HG02970 (cell line): ENCODE results near the gene RPS6KA2.

Source experiments
- ATAC-seq: cut with Tn5 transposase; IDR thresholded peaks from one replicate; pipeline ENCODE4 v1.9.1; 2021; ENCODE audit warnings: mild to moderate bottlenecking, moderate library complexity, moderate number of reproducible peaks; ENCODE audit not compliant: unreplicated experiment, low FRiP score

The RPS6KA2 gene

DNA sequence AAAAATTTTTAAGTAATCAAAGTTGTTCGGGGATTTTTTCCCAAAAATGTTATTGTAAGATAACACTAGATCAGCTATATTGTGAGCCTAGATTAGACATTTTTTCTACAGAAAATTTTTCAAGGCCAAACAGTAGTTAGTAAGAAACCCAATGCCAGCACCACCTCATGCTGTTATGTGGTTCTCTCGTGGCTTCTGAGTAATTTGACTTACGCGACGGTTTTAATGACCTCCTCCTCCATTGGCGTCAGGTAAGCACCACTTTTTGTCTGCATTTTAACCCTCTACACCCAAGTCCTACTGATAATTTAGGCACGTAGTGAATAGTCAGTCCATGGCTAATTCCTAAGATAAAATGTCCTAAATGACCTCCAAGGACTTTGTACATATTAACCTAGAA, 9.7 kb downstream of the RPS6KA2 start:
- no peak for ATAC-seq

GRCh38 chr6:166616261-166617238, 10.5 kb downstream of the RPS6KA2 start:
- ATAC-seq: no peak

DNA sequence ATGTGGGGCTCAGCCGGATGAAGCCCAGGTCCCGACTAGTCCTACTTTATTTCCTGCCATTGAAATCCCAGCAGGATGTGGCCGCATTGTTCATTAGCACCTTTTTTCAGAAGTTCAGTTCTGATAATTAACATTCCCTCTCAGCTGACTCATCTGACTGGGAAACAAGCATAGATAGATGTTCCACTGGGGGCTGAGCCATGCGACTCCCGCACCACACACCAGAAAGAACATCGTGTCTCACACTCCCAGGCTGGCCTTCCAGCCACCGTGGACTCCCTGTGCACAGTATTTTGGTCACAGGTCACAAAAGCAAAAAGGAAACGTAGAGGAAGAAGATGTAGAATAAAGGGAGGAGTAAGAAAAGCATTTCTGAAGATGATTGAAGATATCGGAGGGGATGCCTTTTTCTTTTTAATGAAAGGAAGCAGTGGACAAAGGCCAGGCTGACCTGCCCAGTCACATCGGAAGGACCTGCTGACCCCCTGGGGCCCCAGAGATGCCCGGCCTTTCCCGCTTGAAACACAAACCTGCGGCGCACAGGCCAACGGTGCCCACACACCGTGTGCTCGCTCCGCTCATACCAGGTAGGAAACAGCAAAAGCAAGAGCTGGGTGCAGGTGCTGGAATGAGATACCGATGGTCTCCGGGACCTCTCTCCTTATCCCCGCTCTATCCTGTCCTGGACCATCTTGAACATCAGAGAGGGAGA, 11.8 kb downstream of the RPS6KA2 start:
- no peak for ATAC-seq

DNA sequence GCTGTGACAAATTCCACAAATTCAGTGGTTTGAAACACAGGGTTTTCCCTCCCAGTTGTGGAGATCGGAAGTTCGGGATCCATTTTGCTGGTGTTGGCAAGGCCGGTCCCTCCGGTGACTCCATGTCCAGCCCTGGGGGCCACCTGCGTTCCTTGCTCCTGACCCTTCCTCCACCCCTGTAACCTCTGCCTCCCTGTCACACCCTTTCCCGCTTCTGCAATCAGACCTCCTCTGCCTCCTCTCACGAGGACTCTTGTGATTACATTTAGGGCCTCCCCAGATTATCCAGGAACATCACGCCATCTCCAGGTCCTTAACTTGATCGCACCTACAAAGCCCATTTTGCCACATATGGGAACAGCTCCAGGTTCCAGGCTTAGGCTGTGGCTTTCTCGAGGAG, 12.5 kb downstream of the RPS6KA2 start:
- ATAC-seq: no peak

DNA sequence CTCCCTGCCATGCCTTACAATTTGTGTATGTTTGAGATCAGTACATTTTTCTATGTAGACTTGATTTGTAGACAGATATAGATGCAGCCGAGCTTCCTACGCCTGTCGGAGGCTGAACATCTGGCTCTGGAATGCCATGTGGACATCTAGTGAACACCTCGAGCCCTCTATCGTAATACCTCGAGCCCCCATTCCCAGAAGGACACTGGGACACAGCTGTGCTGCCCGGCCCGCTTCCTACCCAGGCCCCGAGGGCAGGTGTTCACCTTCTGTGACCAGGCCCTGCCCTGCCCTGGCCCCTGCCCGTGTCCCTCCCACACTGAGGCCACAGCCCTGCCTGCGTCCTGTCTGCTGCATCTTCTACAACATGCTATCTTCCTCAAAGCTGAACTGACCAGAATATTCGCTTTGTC, 12.9 kb downstream of the RPS6KA2 start:
- ATAC-seq: no peak

GRCh38 chr6:166613027-166613426, 14.0 kb downstream of the RPS6KA2 start:
- no peak for ATAC-seq

GRCh38 chr6:166612471-166612881, 14.6 kb downstream of the RPS6KA2 start:
- no peak for ATAC-seq

DNA sequence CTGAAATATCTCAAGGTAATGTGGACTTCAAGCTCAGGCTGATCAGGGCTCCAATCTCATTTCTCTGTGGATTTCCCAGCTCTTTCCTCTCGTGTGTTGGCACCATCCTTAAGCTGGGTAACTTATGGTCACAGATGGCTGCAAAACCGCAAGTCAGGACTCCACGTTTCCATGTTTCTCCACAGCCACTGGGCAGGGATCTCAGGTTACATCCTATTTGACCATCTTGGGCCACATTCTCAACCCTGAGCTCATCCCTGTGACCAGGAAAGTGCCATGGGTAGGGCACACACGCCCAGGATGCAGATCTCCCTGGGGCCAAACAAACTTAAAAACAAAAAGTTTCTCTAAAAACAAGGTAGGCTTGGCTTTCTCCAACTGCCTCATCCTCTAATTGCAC, 15.4 kb downstream of the RPS6KA2 start:
- no peak for ATAC-seq

GRCh38 chr6:166610069-166610468, 17.0 kb downstream of the RPS6KA2 start:
- no peak for ATAC-seq

DNA sequence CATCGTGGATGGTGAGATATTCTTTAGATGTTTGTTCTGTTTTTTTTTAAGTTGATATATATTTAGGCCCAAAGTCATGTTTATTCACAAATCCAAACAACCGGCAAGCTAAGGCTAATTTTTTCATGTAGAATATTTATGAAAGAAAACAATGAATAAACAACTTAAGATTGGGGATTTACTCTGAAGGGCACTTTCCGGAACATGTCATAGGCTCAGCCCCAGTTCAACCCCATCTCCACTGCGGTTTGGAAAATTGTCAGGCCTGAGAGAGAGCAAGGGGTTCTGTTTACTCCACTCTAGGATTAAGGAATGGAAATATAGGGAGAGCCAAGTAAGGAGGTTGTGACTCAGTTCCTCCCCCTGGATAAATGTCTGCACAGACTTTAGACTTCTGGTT, 18.3 kb downstream of the RPS6KA2 start:
- no peak for ATAC-seq

- ATAC-seq: no peak
Observed at GRCh38 chr6:166605752-166606151, 21.3 kb downstream of the RPS6KA2 start.

- no peak for ATAC-seq
Observed at GRCh38 chr6:166604911-166605310, 22.1 kb downstream of the RPS6KA2 start.

DNA sequence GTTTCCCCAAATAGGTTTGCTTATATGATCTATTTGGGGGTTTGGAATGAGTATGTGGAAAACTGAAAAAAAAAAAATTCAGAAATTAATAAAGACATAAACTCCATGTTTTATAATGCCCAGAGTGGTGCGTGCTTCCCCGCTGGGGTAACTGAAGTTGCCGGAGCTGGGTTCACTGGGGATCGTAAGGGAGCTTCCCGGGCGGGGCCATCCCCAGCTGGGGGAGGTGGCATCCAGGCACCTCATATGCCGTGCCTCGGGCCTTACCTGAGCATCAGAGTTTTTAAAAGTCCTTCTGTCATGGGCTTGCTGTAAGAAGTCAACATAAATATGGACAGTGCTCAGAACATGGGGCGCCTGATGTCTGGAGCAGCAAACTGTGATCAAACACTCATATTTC, 22.7 kb downstream of the RPS6KA2 start:
- no peak for ATAC-seq

GRCh38 chr6:166603043-166603690, 23.9 kb downstream of the RPS6KA2 start:
- no peak for ATAC-seq

- ATAC-seq: no peak
Observed at GRCh38 chr6:166601956-166602355, 25.1 kb downstream of the RPS6KA2 start.

- ATAC-seq: no peak
Observed at GRCh38 chr6:166600931-166601330, 26.1 kb downstream of the RPS6KA2 start.

GRCh38 chr6:166599205-166599604, 27.8 kb downstream of the RPS6KA2 start:
- ATAC-seq: no peak

DNA sequence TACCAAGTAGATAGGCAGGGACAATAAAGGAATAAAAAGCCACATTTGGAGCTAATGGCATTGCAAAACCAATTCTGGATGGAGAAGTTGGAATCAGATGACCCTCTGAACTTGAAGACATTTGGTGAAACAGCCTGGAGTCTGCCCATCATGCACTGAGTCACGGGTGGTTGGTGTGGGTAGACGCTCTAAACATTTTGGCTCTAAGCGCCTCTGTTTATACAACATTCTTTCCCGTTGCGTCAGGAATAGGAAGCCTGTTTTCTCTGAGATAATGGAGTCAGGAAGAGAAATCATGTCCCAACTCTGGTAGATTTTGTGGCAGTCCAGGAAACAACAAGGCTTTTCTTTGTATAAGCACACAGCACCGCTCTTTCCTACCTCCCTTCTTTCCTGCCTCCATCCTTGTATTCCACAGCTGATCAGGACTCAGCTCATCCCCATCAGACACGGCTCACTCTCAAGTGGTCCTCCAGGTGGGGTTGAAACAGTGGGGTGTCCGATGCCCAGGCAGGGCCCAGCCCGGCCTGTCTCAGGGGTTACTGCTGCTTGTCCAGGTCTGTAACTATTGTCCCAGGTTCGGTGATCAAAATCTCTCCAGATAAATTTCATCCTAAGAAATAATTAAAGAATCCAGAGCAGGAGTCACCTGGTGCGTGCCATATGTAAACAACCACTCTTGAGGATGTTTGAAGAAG, 28.5 kb downstream of the RPS6KA2 start:
- ATAC-seq: no peak

GRCh38 chr6:166597711-166598440, 29.2 kb downstream of the RPS6KA2 start:
- no peak for ATAC-seq
